Mammary epithelial cell (primary cell): ENCODE results near the gene TRIM54.

ENCODE experiments used
- CTCF ChIP-seq, 2 donors: IDR thresholded peaks in 1 of 2; conservative IDR thresholded peaks in 1 of 2; 2 replicates each; pipeline ENCODE4 v1.5.1; 2011 to 2012; ENCODE audit warnings: inconsistent platforms in 2 of 2, low read length in 2 of 2, mild to moderate bottlenecking in 2 of 2, control low read depth in 1 of 2, low read depth in 1 of 2; ENCODE audit not compliant: insufficient read depth in 1 of 2; ENCODE audit errors: extremely low read depth in 1 of 2
- EZH2 ChIP-seq: IDR thresholded peaks from 2 replicates; pipeline ENCODE4 v1.6.1; 2012; ENCODE audit warnings: low read length, inconsistent platforms, borderline replicate concordance

- TF ChIP-seq CTCF (conservative IDR thresholded peaks at IDR 0.05 in 1 of 2, IDR thresholded peaks at IDR 0.05 in 1 of 2; ENCODE audit: extremely low read depth in 1 of 2, insufficient read depth in 1 of 2, low read depth in 1 of 2, low read length in 2 of 2) (no peak), EZH2 (no peak)
Measured at GRCh38 chr2:27315122-27315521, 32.9 kb downstream of the TRIM54 start.
